HT-29 (cell line): ENCODE results near the gene PLA2G6. TPM values are rescaled to one million over a fixed set of nuclear protein-coding genes. Genes with fewer than 3 reads are reported as not detected.
A peak's percentile ranks its signal among the peaks of the same experiment; 100 is the strongest.

Source experiments
- DNase-seq: peaks from one replicate; pipeline ENCODE4 v3.0.0-alpha.2; 2015; ENCODE audit warnings: low spot score
- total RNA-seq: library from RNA; depleted of rRNA; stranded (reverse); fragments of >200 nt; shearing (Covaris generic); gene quantifications from 2 replicates; pipeline ENCODE4 v1.2.3, GENCODE V29; 2014

Gene PLA2G6
- total RNA-seq, 1 experiment from 2014 or later: 16.1 TPM

- DNase-seq: no peak
These were observed 32.3 kb upstream of the PLA2G6 start for GRCh38 chr22:38213990-38214301.

GRCh38 chr22:38213319-38213989 is 31.8 kb upstream of the PLA2G6 start:
- no peak for DNase-seq

- no peak for DNase-seq
These were observed 30.8 kb upstream of the PLA2G6 start for GRCh38 chr22:38212442-38212841.

GRCh38 chr22:38211556-38211955 is 29.9 kb upstream of the PLA2G6 start:
- no peak for DNase-seq

GRCh38 chr22:38208551-38208968 is 26.9 kb upstream of the PLA2G6 start:
- DNase-seq: no peak

- no peak for DNase-seq
These were observed 26.3 kb upstream of the PLA2G6 start for GRCh38 chr22:38207898-38208432.

- DNase-seq: no peak
These were observed 23.9 kb upstream of the PLA2G6 start for GRCh38 chr22:38205261-38206128.

GRCh38 chr22:38204784-38205183 is 23.2 kb upstream of the PLA2G6 start:
- DNase-seq: no peak

- DNase-seq: no peak
These were observed 22.4 kb upstream of the PLA2G6 start for GRCh38 chr22:38203855-38204514.

GRCh38 chr22:38203090-38203810 is 21.6 kb upstream of the PLA2G6 start:
- DNase-seq: peak; percentile 74

- peak; percentile 63 for DNase-seq
These were observed 20.9 kb upstream of the PLA2G6 start for GRCh38 chr22:38202437-38203089.

- DNase-seq: peak; percentile 91
These were observed 20.2 kb upstream of the PLA2G6 start, which contains the start of gene MAFF for GRCh38 chr22:38201711-38202436. TSS of gene MAFF (plus strand) at chr22:38201994. CDS start at chr22:38213854, 11,860 bp downstream.

- DNase-seq: no peak
These were observed 19.7 kb upstream of the PLA2G6 start for GRCh38 chr22:38201371-38201710.

- DNase-seq: no peak
These were observed 18.4 kb upstream of the PLA2G6 start for GRCh38 chr22:38199826-38200559.

GRCh38 chr22:38196791-38197419 is 15.3 kb upstream of the PLA2G6 start:
- no peak for DNase-seq

GRCh38 chr22:38193580-38193979 is 11.9 kb upstream of the PLA2G6 start:
- DNase-seq: no peak

- no peak for DNase-seq
These were observed 10.8 kb upstream of the PLA2G6 start for GRCh38 chr22:38192475-38192863.

- DNase-seq: no peak
These were observed 10.3 kb upstream of the PLA2G6 start for GRCh38 chr22:38191731-38192474.
